Fibroblast of lung (primary cell): ENCODE data around the gene RNF43.

Source experiments
- CTCF ChIP-seq, 2 donors: IDR thresholded peaks in 1 of 2; conservative IDR thresholded peaks in 1 of 2; 1 replicate in 1 of 2; 2 replicates in 1 of 2; pipeline ENCODE4 v1.5.1; 2011 to 2012; ENCODE audit warnings: low read length in 2 of 2, control low read depth in 1 of 2, inconsistent platforms in 1 of 2, low read depth in 1 of 2, mild to moderate bottlenecking in 1 of 2
- EZH2 ChIP-seq: IDR thresholded peaks from 2 replicates; pipeline ENCODE4 v1.5.1; 2012; ENCODE audit warnings: low read length, control low read depth, mild to moderate bottlenecking; ENCODE audit errors: missing control alignments

- TF ChIP-seq CTCF (conservative IDR thresholded peaks at IDR 0.05 in 1 of 2, IDR thresholded peaks at IDR 0.05 in 1 of 2; ENCODE audit: low read depth in 1 of 2, low read length in 2 of 2) (no peak), EZH2 (no peak)
Measured at GRCh38 chr17:58396173-58396572, 21.2 kb downstream of the RNF43 start.
